K562 (cell line): ENCODE measurements around the gene GJB2. TPM values are rescaled to one million over a fixed set of nuclear protein-coding genes. Genes with fewer than 3 reads are reported as not detected.

Experiments used
- ATAC-seq: fragments of 200-7000 bp; cut with Tn5 transposase; 3 replicates; pipeline ENCODE4 v1.9.1; 2020; ENCODE audit warnings: moderate library complexity
- BruUV-seq: library from RNA; stranded (reverse); fragments of 400-500 nt; replicated peaks from 2 replicates; lab custom pipeline; 2021; lab: Mats Ljungman, UMichigan
- CTCF ChIA-PET: fragments of 300-600 bp; formaldehyde crosslinking; extraction: SDS; loops from one replicate; lab custom pipeline; 2021; ENCODE audit warnings: low intra/inter-chr PET ratio; lab: Yijun Ruan, JAX
- POLR2A ChIA-PET: fragments of 300-600, 350-650 bp; sonication (Branson Sonifier 250); formaldehyde crosslinking; extraction: SDS; loops from one replicate; lab custom pipeline; 2021; ENCODE audit warnings: antibody characterized with exemption, inconsistent platforms; lab: Yijun Ruan, JAX
- DNase-seq, 4 experiments: peaks; one replicate each; pipeline versions ENCODE4 v3.0.0 to v3.0.0-alpha.2; 2011 to 2018; ENCODE audit warnings: low spot score in 3 of 4, mixed read lengths in 3 of 4; ENCODE audit errors: extremely low read depth in 1 of 4
- FAIRE-seq: peaks from 2 replicates; lab custom pipeline; 2011; peaks lifted over from hg19 to GRCh38; lab: Jason Lieb, UNC
- H2AFZ ChIP-seq: 2 replicates; pipeline ENCODE4 v1.6.0; 2011; ENCODE audit warnings: low read depth, low read length, control low read depth, inconsistent platforms
- H3K27ac ChIP-seq: fragments of 200-600 bp; 3 replicates; pipeline ENCODE4 v1.8.0; 2011; ENCODE audit warnings: low read depth, mild to moderate bottlenecking, control low read depth, inconsistent platforms, low read length, moderate library complexity, mixed read lengths; ENCODE audit errors: extremely low read depth
- H3K27me3 ChIP-seq, 2 experiments: fragments of 300-600 bp in 1 of 2; 2 replicates in 1 of 2; 3 replicates in 1 of 2; pipeline versions ENCODE4 v1.6.0 to v1.8.0; 2011; ENCODE audit warnings: inconsistent platforms in 2 of 2, low read length in 2 of 2, mild to moderate bottlenecking in 1 of 2, mixed read lengths in 1 of 2, moderate library complexity in 1 of 2; ENCODE audit not compliant: control insufficient read depth in 2 of 2, insufficient read depth in 2 of 2
- H3K36me3 ChIP-seq: fragments of 300-600 bp; 3 replicates; pipeline ENCODE4 v1.8.0; 2011; ENCODE audit warnings: mild to moderate bottlenecking, low read length, inconsistent platforms; ENCODE audit not compliant: control insufficient read depth, insufficient read depth
- H3K4me1 ChIP-seq, 2 experiments: fragments of 200-600 bp in 1 of 2; replicated peaks in 1 of 2; 2 replicates in 1 of 2; 3 replicates in 1 of 2; pipeline versions ENCODE4 v1.5.1 to v1.8.0; 2011; ENCODE audit warnings: inconsistent platforms in 2 of 2, low read length in 2 of 2, mild to moderate bottlenecking in 1 of 2, mixed read lengths in 1 of 2, moderate library complexity in 1 of 2; ENCODE audit not compliant: control insufficient read depth in 2 of 2, insufficient read depth in 2 of 2
- H3K4me2 ChIP-seq: 2 replicates; pipeline ENCODE4 v1.6.1; 2011; ENCODE audit warnings: low read length, control low read depth, inconsistent platforms, mixed read lengths; ENCODE audit not compliant: insufficient read depth
- H3K4me3 ChIP-seq: fragments of 200-600 bp; sonication (generic), shearing (Covaris generic); 2 replicates; pipeline ENCODE4 v1.5.1; 2016; ENCODE audit warnings: control low read depth, inconsistent platforms
- H3K79me2 ChIP-seq: fragments of 200-600 bp; 3 replicates; pipeline ENCODE4 v1.8.0; 2011; ENCODE audit warnings: low read length, inconsistent platforms; ENCODE audit not compliant: control insufficient read depth, insufficient read depth
- H3K9ac ChIP-seq, 2 experiments: 2 replicates each; pipeline versions ENCODE4 v1.6.0 to v1.6.1; 2011; ENCODE audit warnings: low read depth in 2 of 2, low read length in 2 of 2, control low read depth in 1 of 2, inconsistent platforms in 1 of 2, mild to moderate bottlenecking in 1 of 2, mixed read lengths in 1 of 2; ENCODE audit not compliant: insufficient read depth in 1 of 2
- H3K9me1 ChIP-seq: one replicate; pipeline ENCODE4 v1.6.0; 2011; ENCODE audit warnings: inconsistent platforms, mild to moderate bottlenecking, low read length, moderate library complexity; ENCODE audit not compliant: control insufficient read depth, insufficient read depth
- H3K9me3 ChIP-seq: replicated peaks from 2 replicates; pipeline ENCODE4 v1.5.1; 2011; ENCODE audit warnings: low read depth, low read length, inconsistent platforms; ENCODE audit not compliant: control insufficient read depth, insufficient read depth
- H4K20me1 ChIP-seq: replicated peaks from 2 replicates; pipeline ENCODE4 v1.6.1; 2011; ENCODE audit warnings: low read length, inconsistent platforms, mixed read lengths; ENCODE audit not compliant: control insufficient read depth, insufficient read depth
- CREB1 ChIP-seq, 2 experiments: sonication (generic) in 1 of 2; formaldehyde crosslinking in 1 of 2; IDR thresholded peaks; 2 replicates each; pipeline versions ENCODE4 v1.6.1 to v1.8.0; 2012 to 2022; ENCODE audit warnings: inconsistent platforms in 1 of 2, mild to moderate bottlenecking in 1 of 2, missing genetic modification reagents in 1 of 2, moderate library complexity in 1 of 2
- ESRRB ChIP-seq: fragments of 250-450 bp; sonication (Bioruptor Pico); IDR thresholded peaks from 2 replicates; pipeline ENCODE4 v1.5.0; 2020; ENCODE audit warnings: mild to moderate bottlenecking, moderate library complexity, borderline replicate concordance
- MYNN ChIP-seq, 2 experiments: sonication (generic); formaldehyde crosslinking in 1 of 2; IDR thresholded peaks; 2 replicates each; pipeline versions ENCODE4 v1.5.0 to v1.6.1; 2016 to 2020; ENCODE audit warnings: antibody characterized with exemption in 1 of 2, missing genetic modification reagents in 1 of 2
- NR3C1 ChIP-seq: sonication (generic); formaldehyde crosslinking; IDR thresholded peaks from 2 replicates; pipeline ENCODE4 v1.8.1; 2022; ENCODE audit warnings: missing genetic modification reagents
- POLR2AphosphoS5 ChIP-seq: IDR thresholded peaks from 2 replicates; pipeline ENCODE4 v1.6.1; 2011; ENCODE audit warnings: mild to moderate bottlenecking, low read depth, low read length, moderate library complexity; ENCODE audit not compliant: control insufficient read depth, insufficient read depth
- TAL1 ChIP-seq: fragments of 450-650 bp; IDR thresholded peaks from 2 replicates; pipeline ENCODE4 v1.6.1; 2016; ENCODE audit warnings: mild to moderate bottlenecking
- ZNF197 ChIP-seq: fragments of 200-800 bp; sonication (Bioruptor generic); IDR thresholded peaks from 2 replicates; pipeline ENCODE4 v1.6.1; 2016; ENCODE audit warnings: low read depth, missing genetic modification characterization, missing compliant biosample characterization
- ZNF217 ChIP-seq: sonication (generic); formaldehyde crosslinking; IDR thresholded peaks from 2 replicates; pipeline ENCODE4 v1.8.0; 2022; ENCODE audit warnings: mild to moderate bottlenecking, missing genetic modification reagents
- ZNF696 ChIP-seq: fragments of 250-450 bp; sonication (Bioruptor Pico); conservative IDR thresholded peaks from 2 replicates; pipeline ENCODE4 v1.4.0; 2020; ENCODE audit warnings: mild to moderate bottlenecking, moderate library complexity
- WGBS: fragments of 100-300 bp; shearing (Covaris generic); methylation state at CpG from one replicate; pipeline ENCODE4 v1.1.6; 2016; ENCODE audit warnings: low coverage, mixed read lengths; ENCODE audit not compliant: insufficient coverage; ENCODE audit errors: missing lambda C conversion rate; 5-methylcytosine and 5-hydroxymethylcytosine counted together
- in situ Hi-C: fragments of 300-500 bp; cut with MboI; formaldehyde crosslinking; loops from 4 replicates; pipeline ENCODE4 v1.15.0; 2018; ENCODE audit warnings: inconsistent platforms, mixed read lengths
- intact Hi-C: fragments of 100-400 bp; cut with micrococcal nuclease; formaldehyde crosslinking; loops from 2 replicates; pipeline ENCODE4 v1.14.2; 2022
- polyA plus RNA-seq, 8 experiments: library from polyadenylated mRNA; depleted of rRNA in 4 of 8; stranded (reverse) in 5 of 8; unstranded in 3 of 8; fragments of >200 nt; fragmentation: Nextera tagmentation in 2 of 8; fragmentation: Illumina TruSeq in 1 of 8; extraction: Ambion mirVana in 2 of 8; extraction: Trizol in 1 of 8; gene quantifications; 2 replicates each; pipeline versions ENCODE4 v1.2.1 to v1.2.3, GENCODE V29; 2011 to 2014; ENCODE audit warnings: inconsistent platforms in 1 of 8, missing spikeins in 1 of 8
- total RNA-seq, 7 experiments: library from RNA; depleted of rRNA in 6 of 7; stranded (reverse); fragments of >200 nt in 6 of 7; fragmentation: Illumina TruSeq in 2 of 7; extraction: Trizol in 2 of 7; gene quantifications; 2 replicates each; pipeline versions ENCODE4 v1.2.1 to v1.2.3, GENCODE V29; 2011 to 2021; ENCODE audit warnings: low replicate concordance in 1 of 7
- TF ChIP-seq, protein P1 (sequence below): fragments of 250-450 bp; sonication (Bioruptor Pico); IDR thresholded peaks from 2 replicates; pipeline ENCODE4 v1.4.0; 2020; ENCODE audit warnings: mild to moderate bottlenecking
- TF ChIP-seq, protein P2 (sequence below): fragments of 450-650 bp; IDR thresholded peaks from 2 replicates; pipeline ENCODE4 v1.6.1; 2014; ENCODE audit warnings: low read depth, mild to moderate bottlenecking, moderate library complexity, borderline replicate concordance

The GJB2 gene
- total and polyA plus RNA-seq, 9 of the 15 experiments (the other 6 are each of a cell fraction or from before 2014, with no cell fraction given) = not detected

DNA sequence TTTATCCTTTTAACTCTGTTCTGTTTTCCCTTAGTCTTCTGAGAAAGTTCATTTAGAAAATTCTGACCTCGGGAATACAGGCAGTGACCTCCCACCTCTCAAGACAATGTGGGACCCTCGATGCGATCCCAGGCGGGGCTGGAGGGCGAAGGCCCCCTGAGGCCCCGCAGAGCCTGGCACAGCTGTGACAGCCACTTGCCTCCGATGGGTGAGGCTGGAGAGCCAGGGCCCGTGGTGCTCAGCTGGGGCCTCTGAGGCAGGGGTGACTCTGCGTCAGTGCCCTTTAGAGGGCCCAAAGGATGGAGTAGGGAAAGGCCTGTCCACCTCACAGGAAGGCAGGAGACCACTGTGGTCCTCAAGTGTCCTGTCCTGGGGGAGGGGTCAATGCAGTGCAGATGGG lies 42.2 kb downstream of the GJB2 start:
- DNase-seq (no peak), FAIRE-seq (no peak), ATAC-seq (no peak)
- Histone ChIP-seq H3K9ac (no peak overlapping the region), H3K27me3 (peaks cover 12 to 31% of the 10 kb centered on the region in 2 experiments; a peak in 4 of 5 replicates), H3K9me1 (no peaks in the 10 kb centered on the region), H3K36me3 (no peaks in the 10 kb centered on the region), H3K4me2 (no peak overlapping the region), H3K4me1 (peaks cover 0 to 4% of the 10 kb centered on the region in 2 experiments; a peak in 1 of 5 replicates), H3K4me3 (no peak overlapping the region), H3K9me3 (no peaks in the 10 kb centered on the region), H2AFZ (no peak overlapping the region), H3K27ac (no peak overlapping the region), H3K79me2 (no peaks in the 10 kb centered on the region), H4K20me1 (no peaks in the 10 kb centered on the region)
- no TSS peak for BruUV-seq
- WGBS = 14% methylated on average over 2 of the region's 9 CpGs
- ChIA-PET POLR2A (interaction anchor here (0.6 kb wide), 1 partner anchor 44 kb away, joined by 3 read pairs; no protein-coding TSS in a partner anchor), CTCF (no interaction called here)
- intact Hi-C loops (no loop called here), in situ Hi-C loops (no loop called here)
- TF ChIP-seq ZNF696 (CRISPR knock-in tag) (no peak), ZNF217 (CRISPR knock-in tag) (no peak), MYNN (IDR thresholded peaks at IDR 0.05) (no peak), MYNN (CRISPR knock-in tag; IDR thresholded peaks at IDR 0.05) (no peak), NR3C1 (CRISPR knock-in tag) (no peak)
- TF ChIP-seq, all 486 proteins: peak for 0

DNA sequence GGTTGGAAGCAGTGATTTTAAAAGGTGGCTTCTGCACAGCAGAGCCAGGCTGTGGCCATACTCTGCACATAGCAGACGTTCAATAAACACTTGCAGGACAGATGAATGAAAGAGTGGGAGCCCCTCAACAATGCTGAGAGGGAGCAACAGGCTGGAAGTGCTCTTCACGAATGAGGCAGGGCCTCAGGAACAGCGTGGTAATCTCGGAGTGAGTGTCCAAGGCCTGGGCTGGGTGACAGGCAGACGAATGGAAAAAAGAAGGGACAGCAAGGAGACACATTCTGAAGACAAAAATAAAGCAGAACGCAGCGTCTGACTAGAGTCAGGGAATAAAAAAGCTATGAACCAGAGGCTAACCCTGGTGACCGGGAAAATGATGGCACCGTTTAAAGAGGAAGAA lies 43.0 kb downstream of the GJB2 start:
- Histone ChIP-seq H3K79me2 (no peaks in the 10 kb centered on the region), H2AFZ (no peak overlapping the region), H3K4me1 (peaks cover 0 to 4% of the 10 kb centered on the region in 2 experiments; a peak in 1 of 5 replicates), H3K9ac (no peak overlapping the region), H3K27me3 (peaks cover 12 to 32% of the 10 kb centered on the region in 2 experiments; a peak in 4 of 5 replicates), H4K20me1 (no peaks in the 10 kb centered on the region), H3K9me3 (no peaks in the 10 kb centered on the region), H3K36me3 (no peaks in the 10 kb centered on the region), H3K4me3 (no peak overlapping the region), H3K4me2 (no peak overlapping the region), H3K9me1 (no peaks in the 10 kb centered on the region), H3K27ac (no peak overlapping the region)
- TF ChIP-seq ZNF197 = no peak
- TF ChIP-seq, protein P1, sequence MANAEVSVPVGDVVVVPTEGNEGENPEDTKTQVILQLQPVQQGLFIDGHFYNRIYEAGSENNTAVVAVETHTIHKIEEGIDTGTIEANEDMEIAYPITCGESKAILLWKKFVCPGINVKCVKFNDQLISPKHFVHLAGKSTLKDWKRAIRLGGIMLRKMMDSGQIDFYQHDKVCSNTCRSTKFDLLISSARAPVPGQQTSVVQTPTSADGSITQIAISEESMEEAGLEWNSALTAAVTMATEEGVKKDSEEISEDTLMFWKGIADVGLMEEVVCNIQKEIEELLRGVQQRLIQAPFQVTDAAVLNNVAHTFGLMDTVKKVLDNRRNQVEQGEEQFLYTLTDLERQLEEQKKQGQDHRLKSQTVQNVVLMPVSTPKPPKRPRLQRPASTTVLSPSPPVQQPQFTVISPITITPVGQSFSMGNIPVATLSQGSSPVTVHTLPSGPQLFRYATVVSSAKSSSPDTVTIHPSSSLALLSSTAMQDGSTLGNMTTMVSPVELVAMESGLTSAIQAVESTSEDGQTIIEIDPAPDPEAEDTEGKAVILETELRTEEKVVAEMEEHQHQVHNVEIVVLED (CRISPR knock-in tag) = no peak
- TF ChIP-seq, protein P2, sequence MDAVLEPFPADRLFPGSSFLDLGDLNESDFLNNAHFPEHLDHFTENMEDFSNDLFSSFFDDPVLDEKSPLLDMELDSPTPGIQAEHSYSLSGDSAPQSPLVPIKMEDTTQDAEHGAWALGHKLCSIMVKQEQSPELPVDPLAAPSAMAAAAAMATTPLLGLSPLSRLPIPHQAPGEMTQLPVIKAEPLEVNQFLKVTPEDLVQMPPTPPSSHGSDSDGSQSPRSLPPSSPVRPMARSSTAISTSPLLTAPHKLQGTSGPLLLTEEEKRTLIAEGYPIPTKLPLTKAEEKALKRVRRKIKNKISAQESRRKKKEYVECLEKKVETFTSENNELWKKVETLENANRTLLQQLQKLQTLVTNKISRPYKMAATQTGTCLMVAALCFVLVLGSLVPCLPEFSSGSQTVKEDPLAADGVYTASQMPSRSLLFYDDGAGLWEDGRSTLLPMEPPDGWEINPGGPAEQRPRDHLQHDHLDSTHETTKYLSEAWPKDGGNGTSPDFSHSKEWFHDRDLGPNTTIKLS = no peak
- TF ChIP-seq TAL1 = no peak
- TF ChIP-seq ESRRB (CRISPR knock-in tag) = no peak
- TF ChIP-seq CREB1 (IDR thresholded peaks at IDR 0.05) = no peak
- TF ChIP-seq CREB1 (CRISPR knock-in tag; IDR thresholded peaks at IDR 0.05) = no peak
- no peak for TF ChIP-seq POLR2AphosphoS5
- ChIA-PET POLR2A (interaction anchor here (0.6 kb wide), 1 partner anchor 43 kb away, joined by 3 read pairs; no protein-coding TSS in a partner anchor), CTCF (no interaction called here)
- intact Hi-C loops = no loop called here
- in situ Hi-C loops = no loop called here
- no TSS peak for BruUV-seq
- FAIRE-seq (no peak), ATAC-seq (no peak), DNase-seq (no peak)
- WGBS = 8% methylated on average over 9 of the region's 9 CpGs
